ENCODE results near the gene SEC14L5. TPM values are rescaled to one million over a fixed set of nuclear protein-coding genes. Genes with fewer than 3 reads are reported as not detected.

SEC14L5 gene
- total RNA-seq, 1 experiment from 2014 or later = not detected

GRCh38 chr16:5033256-5034166 is 75.4 kb downstream of the SEC14L5 start, which contains the start of gene NAGPA:
TSS of gene NAGPA (minus strand) at chr16:5033935. CDS start at chr16:5033914, 21 bp downstream.
- no TSS peak for BruUV-seq (replicated peaks)
- ChIA-PET POLR2A (ENCODE audit: unreplicated experiment) (interaction anchor here (0.6 kb wide), 1 partner anchor 17 kb away, joined by 3 read pairs; no protein-coding TSS in a partner anchor), CTCF (interaction anchor here (0.7 kb wide), 1 partner anchor 8 kb away, joined by 4 read pairs; no protein-coding TSS in a partner anchor)
- intact Hi-C loops (cut with micrococcal nuclease) = no loop called here
- no peaks in the 10 kb centered on the region for H3K36me3 ChIP-seq (ENCODE audit: low read depth, low read length)
- no peaks in the 10 kb centered on the region for H3K27me3 ChIP-seq (ENCODE audit: low read length)
- no peaks in the 10 kb centered on the region for H4K20me1 ChIP-seq (ENCODE audit: low read length)
- ATAC-seq = peak; percentile 83
- H2AFZ ChIP-seq (ENCODE audit: low read length) = peak within 1 kb of the TSS; percentile 95
- peaks cover 7% of the 10 kb centered on the region for H3K4me1 ChIP-seq (ENCODE audit: insufficient read depth, low read length)
- H3F3A ChIP-seq (ENCODE audit: low read length, unreplicated experiment) = no peaks in the 10 kb centered on the region
- TF ChIP-seq EZH2phosphoT487 (IDR thresholded peaks at IDR 0.05; ENCODE audit: borderline replicate concordance, low read length) (no peak), CTCF (conservative IDR thresholded peaks at IDR 0.05; ENCODE audit: low read depth, low read length) (no peak), EZH2 (IDR thresholded peaks at IDR 0.05; ENCODE audit: low read length, unreplicated experiment) (no peak)
- peak within 1 kb of the TSS; percentile 65 for H3K9ac ChIP-seq (ENCODE audit: low read length)
- H3K4me2 ChIP-seq (ENCODE audit: low read length) = peak within 1 kb of the TSS; percentile 97
- peak; percentile 67 for DNase-seq
- no peak within 1 kb of the TSS for H3K27ac ChIP-seq (ENCODE audit: low read length)
- H3K79me2 ChIP-seq (ENCODE audit: low read length) = no peaks in the 10 kb centered on the region
- peak within 1 kb of the TSS; percentile 88 for H3K4me3 ChIP-seq (ENCODE audit: low read length)
- H3K9me2 ChIP-seq (replicated peaks; ENCODE audit: low read length) = no peaks in the 10 kb centered on the region
- H3K9me3 ChIP-seq (ENCODE audit: low read length) = no peaks in the 10 kb centered on the region

GRCh38 chr16:5034167-5034523 is 76.0 kb downstream of the SEC14L5 start:
- H4K20me1 ChIP-seq (ENCODE audit: low read length) = no peaks in the 10 kb centered on the region
- H3K27ac ChIP-seq (ENCODE audit: low read length) = no peak overlapping the region
- CTCF ChIA-PET = interaction anchor here (0.7 kb wide), 1 partner anchor 9 kb away, joined by 4 read pairs; no protein-coding TSS in a partner anchor

More at GRCh38 chr16:5034167-5034523, 76.0 kb downstream of the SEC14L5 start:
- Histone ChIP-seq H3K9me3 (ENCODE audit: low read length) (no peaks in the 10 kb centered on the region), H3K79me2 (ENCODE audit: low read length) (no peaks in the 10 kb centered on the region), H3K9ac (ENCODE audit: low read length) (peak overlapping the region; percentile 65), H2AFZ (ENCODE audit: low read length) (peak overlapping the region; percentile 95), H3K27me3 (ENCODE audit: low read length) (no peaks in the 10 kb centered on the region), H3K36me3 (ENCODE audit: low read depth, low read length) (no peaks in the 10 kb centered on the region), H3F3A (ENCODE audit: low read length, unreplicated experiment) (no peaks in the 10 kb centered on the region), H3K9me2 (replicated peaks; ENCODE audit: low read length) (no peaks in the 10 kb centered on the region), H3K4me2 (ENCODE audit: low read length) (peak overlapping the region; percentile 97), H3K4me3 (ENCODE audit: low read length) (peak overlapping the region; percentile 88), H3K4me1 (ENCODE audit: insufficient read depth, low read length) (peaks cover 7% of the 10 kb centered on the region)
- no peak for TF ChIP-seq EZH2phosphoT487 (IDR thresholded peaks at IDR 0.05; ENCODE audit: borderline replicate concordance, low read length)
- no peak for TF ChIP-seq EZH2 (IDR thresholded peaks at IDR 0.05; ENCODE audit: low read length, unreplicated experiment)
- no peak for TF ChIP-seq CTCF (conservative IDR thresholded peaks at IDR 0.05; ENCODE audit: low read depth, low read length)
- ATAC-seq (no peak), DNase-seq (no peak)
- TSS peak; percentile 83 for BruUV-seq (replicated peaks)
- intact Hi-C loops (cut with micrococcal nuclease) = no loop called here
- POLR2A ChIA-PET (ENCODE audit: unreplicated experiment) = interaction anchor here (0.6 kb wide), 1 partner anchor 17 kb away, joined by 3 read pairs; no protein-coding TSS in a partner anchor

Data from PC-3 (cell line).